ENCODE results near the gene KAT5. TPM values are rescaled to one million over a fixed set of nuclear protein-coding genes. Genes with fewer than 3 reads are reported as not detected.

KAT5 gene
- total and polyA plus RNA-seq, 2 of the 13 experiments (the other 11 are each of a cell fraction or from before 2014, with no cell fraction given), result 35.2 to 48.3 TPM

GRCh38 chr11:65662799-65663638, 49.0 kb upstream of the KAT5 start, which contains the start of gene RELA (continued):
- TF ChIP-seq HBP1 (CRISPR knock-in tag; IDR thresholded peaks at IDR 0.05; ENCODE audit: low read depth) (no peak), TRIM22 (IDR thresholded peaks at IDR 0.05) (no peak), ZNF609 (CRISPR knock-in tag; IDR thresholded peaks at IDR 0.05; ENCODE audit: borderline replicate concordance) (peak; percentile 32; the same call in 1 of the 2 replicates), ZNF660 (CRISPR knock-in tag; IDR thresholded peaks at IDR 0.05; ENCODE audit: borderline replicate concordance, low read depth) (no peak), ZNF362 (CRISPR knock-in tag; IDR thresholded peaks at IDR 0.05; ENCODE audit: borderline replicate concordance) (no peak), SKI (IDR thresholded peaks at IDR 0.05; ENCODE audit: partially characterized antibody) (peak; percentile 53), SNRNP70 (IDR thresholded peaks at IDR 0.05; ENCODE audit: low read depth, low read length) (no peak), HOXA7 (CRISPR knock-in tag; IDR thresholded peaks at IDR 0.05) (no peak), ZSCAN22 (CRISPR knock-in tag; IDR thresholded peaks at IDR 0.05) (no peak)
- TF ChIP-seq, protein P1, sequence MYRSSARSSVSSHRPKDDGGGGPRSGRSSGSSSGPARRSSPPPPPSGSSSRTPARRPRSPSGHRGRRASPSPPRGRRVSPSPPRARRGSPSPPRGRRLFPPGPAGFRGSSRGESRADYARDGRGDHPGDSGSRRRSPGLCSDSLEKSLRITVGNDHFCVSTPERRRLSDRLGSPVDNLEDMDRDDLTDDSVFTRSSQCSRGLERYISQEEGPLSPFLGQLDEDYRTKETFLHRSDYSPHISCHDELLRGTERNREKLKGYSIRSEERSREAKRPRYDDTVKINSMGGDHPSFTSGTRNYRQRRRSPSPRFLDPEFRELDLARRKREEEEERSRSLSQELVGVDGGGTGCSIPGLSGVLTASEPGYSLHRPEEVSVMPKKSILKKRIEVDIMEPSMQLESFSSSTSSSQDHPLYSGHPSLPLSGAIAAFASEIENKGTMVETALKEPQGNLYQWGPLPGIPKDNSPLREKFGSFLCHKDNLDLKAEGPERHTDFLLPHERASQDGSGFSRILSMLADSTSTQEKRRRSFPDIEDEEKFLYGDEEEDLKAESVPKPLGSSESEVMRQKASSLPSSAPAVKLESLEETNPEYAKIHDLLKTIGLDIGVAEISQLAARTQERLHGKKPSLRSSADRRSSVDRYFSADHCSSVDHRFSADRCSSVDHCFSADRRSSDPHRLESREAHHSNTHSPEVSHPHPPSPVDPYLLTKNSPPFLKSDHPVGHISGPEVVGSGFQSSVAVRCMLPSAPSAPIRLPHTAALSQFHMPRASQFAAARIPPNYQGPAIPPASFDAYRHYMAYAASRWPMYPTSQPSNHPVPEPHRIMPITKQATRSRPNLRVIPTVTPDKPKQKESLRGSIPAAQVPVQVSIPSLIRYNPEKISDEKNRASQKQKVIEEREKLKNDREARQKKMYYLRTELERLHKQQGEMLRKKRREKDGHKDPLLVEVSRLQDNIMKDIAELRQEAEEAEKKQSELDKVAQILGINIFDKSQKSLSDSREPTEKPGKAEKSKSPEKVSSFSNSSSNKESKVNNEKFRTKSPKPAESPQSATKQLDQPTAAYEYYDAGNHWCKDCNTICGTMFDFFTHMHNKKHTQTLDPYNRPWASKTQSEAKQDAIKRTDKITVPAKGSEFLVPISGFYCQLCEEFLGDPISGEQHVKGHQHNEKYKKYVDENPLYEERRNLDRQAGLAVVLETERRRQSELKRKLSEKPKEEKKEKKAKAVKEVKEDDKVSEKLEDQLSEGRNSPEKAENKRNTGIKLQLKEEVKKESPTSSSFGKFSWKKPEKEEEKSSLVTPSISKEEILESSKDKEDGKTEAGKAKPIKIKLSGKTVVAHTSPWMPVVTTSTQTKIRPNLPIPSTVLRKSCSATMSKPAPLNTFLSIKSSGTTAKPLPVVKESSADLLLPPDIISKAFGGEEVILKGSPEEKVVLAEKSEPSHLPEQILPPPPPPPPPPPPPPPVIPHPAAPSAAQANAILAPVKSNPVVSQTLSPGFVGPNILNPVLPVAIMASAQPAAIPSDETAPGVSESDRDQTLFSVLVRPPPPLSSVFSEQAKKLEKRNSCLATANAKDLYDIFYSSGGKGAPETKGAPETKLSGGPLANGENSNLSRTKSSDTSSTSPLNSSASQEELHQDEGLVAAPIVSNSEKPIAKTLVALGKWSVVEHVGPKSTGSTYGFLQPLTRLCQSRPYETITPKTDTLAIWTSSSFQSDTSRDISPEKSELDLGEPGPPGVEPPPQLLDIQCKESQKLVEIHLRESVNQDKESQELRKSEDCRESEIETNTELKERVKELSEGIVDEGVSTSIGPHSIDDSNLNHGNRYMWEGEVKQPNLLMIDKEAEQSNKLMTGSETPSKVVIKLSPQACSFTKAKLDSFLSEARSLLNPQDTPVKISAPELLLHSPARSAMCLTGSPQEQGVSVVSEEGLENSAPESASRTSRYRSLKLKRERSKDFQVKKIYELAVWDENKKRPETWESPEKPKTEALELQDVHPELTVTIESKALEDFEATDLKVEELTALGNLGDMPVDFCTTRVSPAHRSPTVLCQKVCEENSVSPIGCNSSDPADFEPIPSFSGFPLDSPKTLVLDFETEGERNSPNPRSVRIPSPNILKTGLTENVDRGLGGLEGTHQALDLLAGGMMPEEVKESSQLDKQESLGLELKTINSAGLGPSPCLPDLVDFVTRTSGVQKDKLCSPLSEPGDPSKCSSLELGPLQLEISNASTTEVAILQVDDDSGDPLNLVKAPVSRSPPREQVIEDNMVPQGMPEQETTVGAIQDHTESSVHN (CRISPR knock-in tag; IDR thresholded peaks at IDR 0.05), result 0 out of 2 replicates have a peak, but pooled peaks have one; percentile 11
